ENCODE data around the gene CNEP1R1.
A peak's percentile ranks its signal among the peaks of the same experiment; 100 is the strongest.

The CNEP1R1 gene

GRCh38 chr16:50071075-50071671, 46.1 kb downstream of the CNEP1R1 start:
- no peak for TF ChIP-seq CTCF (IDR thresholded peaks at IDR 0.05; ENCODE audit: insufficient read depth, low read length, poor library complexity, severe bottlenecking)
- H3K4me3 ChIP-seq (replicated peaks; ENCODE audit: low read depth, low read length) = no peak overlapping the region
- no peak for DNase-seq (ENCODE audit: extremely low read depth, insufficient read length)
- peaks cover 5% of the 10 kb centered on the region for H3K36me3 ChIP-seq (ENCODE audit: control insufficient read depth, insufficient read depth, low read length)
- no peaks in the 10 kb centered on the region for H3K27me3 ChIP-seq (replicated peaks; ENCODE audit: control insufficient read depth, insufficient read depth, low read length)

GRCh38 chr16:50072730-50073129, 47.7 kb downstream of the CNEP1R1 start:
- H3K27me3 ChIP-seq (replicated peaks; ENCODE audit: control insufficient read depth, insufficient read depth, low read length) = no peaks in the 10 kb centered on the region
- H3K36me3 ChIP-seq (ENCODE audit: control insufficient read depth, insufficient read depth, low read length) = peaks cover 5% of the 10 kb centered on the region
- H3K4me3 ChIP-seq (replicated peaks; ENCODE audit: low read depth, low read length) = no peak overlapping the region
- no peak for TF ChIP-seq CTCF (IDR thresholded peaks at IDR 0.05; ENCODE audit: insufficient read depth, low read length, poor library complexity, severe bottlenecking)
- peak; percentile 53 for DNase-seq (ENCODE audit: extremely low read depth, insufficient read length)

GRCh38 chr16:50079397-50080140, 54.5 kb downstream of the CNEP1R1 start:
- Histone ChIP-seq H3K27me3 (replicated peaks; ENCODE audit: control insufficient read depth, insufficient read depth, low read length) (no peaks in the 10 kb centered on the region), H3K36me3 (ENCODE audit: control insufficient read depth, insufficient read depth, low read length) (peaks cover 5% of the 10 kb centered on the region), H3K4me3 (replicated peaks; ENCODE audit: low read depth, low read length) (no peak overlapping the region)
- no peak for DNase-seq (ENCODE audit: extremely low read depth, insufficient read length)
- no peak for TF ChIP-seq CTCF (IDR thresholded peaks at IDR 0.05; ENCODE audit: insufficient read depth, low read length, poor library complexity, severe bottlenecking)

- peaks cover 7% of the 10 kb centered on the region for H3K36me3 ChIP-seq (ENCODE audit: control insufficient read depth, insufficient read depth, low read length)
Observed at GRCh38 chr16:50081428-50082018, 56.5 kb downstream of the CNEP1R1 start.

GRCh38 chr16:50083996-50084395, 59.0 kb downstream of the CNEP1R1 start:
- no peak for TF ChIP-seq CTCF (IDR thresholded peaks at IDR 0.05; ENCODE audit: insufficient read depth, low read length, poor library complexity, severe bottlenecking)
- Histone ChIP-seq H3K4me3 (replicated peaks; ENCODE audit: low read depth, low read length) (no peak overlapping the region), H3K36me3 (ENCODE audit: control insufficient read depth, insufficient read depth, low read length) (peaks cover 10% of the 10 kb centered on the region), H3K27me3 (replicated peaks; ENCODE audit: control insufficient read depth, insufficient read depth, low read length) (no peaks in the 10 kb centered on the region)
- DNase-seq (ENCODE audit: extremely low read depth, insufficient read length) = no peak

More at GRCh38 chr16:50081428-50082018, 56.5 kb downstream of the CNEP1R1 start:
- no peak overlapping the region for H3K4me3 ChIP-seq (replicated peaks; ENCODE audit: low read depth, low read length)
- no peak for TF ChIP-seq CTCF (IDR thresholded peaks at IDR 0.05; ENCODE audit: insufficient read depth, low read length, poor library complexity, severe bottlenecking)
- no peak for DNase-seq (ENCODE audit: extremely low read depth, insufficient read length)
- no peaks in the 10 kb centered on the region for H3K27me3 ChIP-seq (replicated peaks; ENCODE audit: control insufficient read depth, insufficient read depth, low read length)

Data from GM06990 (cell line).